ENCODE data around the gene STK32A. TPM values are rescaled to one million over a fixed set of nuclear protein-coding genes. Genes with fewer than 3 reads are reported as not detected.

The STK32A gene
- total and polyA plus RNA-seq, 9 of the 15 experiments (the other 6 are each of a cell fraction or from before 2014, with no cell fraction given) = not detected

GRCh38 chr5:147348046-147348445, 113.2 kb downstream of the STK32A start:
- Histone ChIP-seq H3K4me3 (no peak overlapping the region), H3K79me2 (ENCODE audit: control insufficient read depth, insufficient read depth, low read length) (no peaks in the 10 kb centered on the region), H3K27ac (ENCODE audit: extremely low read depth, low read depth, low read length) (no peak overlapping the region), H3K4me1 (replicated peaks in 1 of 2; ENCODE audit: control insufficient read depth in 2 of 2, insufficient read depth in 2 of 2, low read length in 2 of 2) (no peaks in the 10 kb centered on the region), H3K9ac (ENCODE audit: insufficient read depth in 1 of 2, low read depth in 2 of 2, low read length in 2 of 2) (no peak overlapping the region), H3K36me3 (ENCODE audit: control insufficient read depth, insufficient read depth, low read length) (no peaks in the 10 kb centered on the region), H3K9me3 (replicated peaks; ENCODE audit: control insufficient read depth, insufficient read depth, low read depth, low read length) (no peaks in the 10 kb centered on the region; the same call in 1 of the 2 replicates), H3K4me2 (ENCODE audit: insufficient read depth, low read length) (no peak overlapping the region), H2AFZ (ENCODE audit: low read depth, low read length) (no peak overlapping the region), H3K27me3 (ENCODE audit: control insufficient read depth in 2 of 2, insufficient read depth in 2 of 2, low read length in 2 of 2) (no peaks in the 10 kb centered on the region), H3K9me1 (ENCODE audit: control insufficient read depth, insufficient read depth, low read length) (no peaks in the 10 kb centered on the region), H4K20me1 (replicated peaks; ENCODE audit: control insufficient read depth, insufficient read depth, low read length) (no peaks in the 10 kb centered on the region)
- FAIRE-seq (no peak), DNase-seq (ENCODE audit: extremely low read depth in 1 of 4, low spot score in 3 of 4) (no peak), ATAC-seq (no peak)
- BruUV-seq (replicated peaks) = no TSS peak
- 0% methylated on average over 2 of the region's 2 CpGs for WGBS (ENCODE audit: insufficient coverage, low coverage, missing lambda C conversion rate)
- in situ Hi-C loops (cut with MboI) (no loop called here), intact Hi-C loops (cut with micrococcal nuclease) (no loop called here)
- CTCF ChIA-PET (ENCODE audit: low intra/inter-chr PET ratio) = no interaction called here
- TF ChIP-seq ATF4 (CRISPR knock-in tag; IDR thresholded peaks at IDR 0.05) = no peak
- POLR2A ChIA-PET = no interaction called here

- ATAC-seq (no peak), DNase-seq (ENCODE audit: extremely low read depth in 1 of 4, low spot score in 3 of 4) (no peak), FAIRE-seq (no peak)
- CTCF ChIA-PET (ENCODE audit: low intra/inter-chr PET ratio) = no interaction called here
- no peak overlapping the region for H2AFZ ChIP-seq (ENCODE audit: low read depth, low read length)
- intact Hi-C loops (cut with micrococcal nuclease) (no loop called here), in situ Hi-C loops (cut with MboI) (no loop called here)
- H3K9me3 ChIP-seq (replicated peaks; ENCODE audit: control insufficient read depth, insufficient read depth, low read depth, low read length) = no peaks in the 10 kb centered on the region; the same call in 1 of the 2 replicates
- no peaks in the 10 kb centered on the region for H3K27me3 ChIP-seq (ENCODE audit: control insufficient read depth in 2 of 2, insufficient read depth in 2 of 2, low read length in 2 of 2)
- no peak overlapping the region for H3K9ac ChIP-seq (ENCODE audit: insufficient read depth in 1 of 2, low read depth in 2 of 2, low read length in 2 of 2)
- no peaks in the 10 kb centered on the region for H3K36me3 ChIP-seq (ENCODE audit: control insufficient read depth, insufficient read depth, low read length)
- H3K4me1 ChIP-seq (replicated peaks in 1 of 2; ENCODE audit: control insufficient read depth in 2 of 2, insufficient read depth in 2 of 2, low read length in 2 of 2) = no peaks in the 10 kb centered on the region
- H3K4me2 ChIP-seq (ENCODE audit: insufficient read depth, low read length) = no peak overlapping the region
- POLR2A ChIA-PET = no interaction called here
- H4K20me1 ChIP-seq (replicated peaks; ENCODE audit: control insufficient read depth, insufficient read depth, low read length) = no peaks in the 10 kb centered on the region
- no peak overlapping the region for H3K27ac ChIP-seq (ENCODE audit: extremely low read depth, low read depth, low read length)
- H3K9me1 ChIP-seq (ENCODE audit: control insufficient read depth, insufficient read depth, low read length) = no peaks in the 10 kb centered on the region
- WGBS (ENCODE audit: insufficient coverage, low coverage, missing lambda C conversion rate) = 0% methylated on average over 5 of the region's 5 CpGs
- H3K79me2 ChIP-seq (ENCODE audit: control insufficient read depth, insufficient read depth, low read length) = no peaks in the 10 kb centered on the region
- BruUV-seq (replicated peaks) = no TSS peak
- no peak overlapping the region for H3K4me3 ChIP-seq
- TF ChIP-seq ZEB2 (IDR thresholded peaks at IDR 0.05) = no peak
- no peak for TF ChIP-seq ZNF280A (IDR thresholded peaks at IDR 0.05; ENCODE audit: low read depth, partially characterized antibody)
- no peak for TF ChIP-seq SMAD1 (IDR thresholded peaks at IDR 0.05; ENCODE audit: low read depth, low read length, partially characterized antibody)
- no peak for TF ChIP-seq HCFC1 (IDR thresholded peaks at IDR 0.05; ENCODE audit: low read depth, low read length)
- no peak for TF ChIP-seq USF2 (CRISPR knock-in tag; IDR thresholded peaks at IDR 0.05)
- TF ChIP-seq AFF1 (IDR thresholded peaks at IDR 0.05; ENCODE audit: low read depth in 1 of 2, partially characterized antibody in 2 of 2) = no peak
- no peak for TF ChIP-seq POLR2H (tag; IDR thresholded peaks at IDR 0.05; ENCODE audit: low read depth)
- no peak for TF ChIP-seq SREBF1 (IDR thresholded peaks at IDR 0.05; ENCODE audit: borderline replicate concordance, low read depth, low read length)
Measured at GRCh38 chr5:147348451-147348850, 113.6 kb downstream of the STK32A start.
